ENCODE measurements around the gene RNF125. TPM values are rescaled to one million over a fixed set of nuclear protein-coding genes. Genes with fewer than 3 reads are reported as not detected.

Gene RNF125
- total and polyA plus RNA-seq, 12 donors, result 0.92 to 7.7 (median 2.8) TPM

- Histone ChIP-seq H3K27me3 (no peaks in the 10 kb centered on the region), H3K9me3 (no peaks in the 10 kb centered on the region), H3K4me3 (no peak overlapping the region), H3K4me1 (peaks cover 0 to 41% (median 22%) of the 10 kb centered on the region in 9 donors), H3K36me3 (peaks cover 0 to 33% (median 0%) of the 10 kb centered on the region in 9 donors), H3K27ac (peak overlapping the region in 7 of 10 donors; percentile 27 to 82 (median 48))
- DNase-seq, result peak; percentile 35 to 36
- TF ChIP-seq CTCF (IDR thresholded peaks at IDR 0.05), result no peak
- intact Hi-C loops (cut with DNase I), result loop anchor here in 1 of 10 donors (10.0 kb wide), 1 partner anchor 64 kb away; no protein-coding TSS in a partner anchor
- ATAC-seq, result peak; percentile 70 to 93 (median 88)
- 49 to 56% methylated on average over 4 of the region's 4 CpGs for WGBS, 2 donors
These were observed 30.0 kb downstream of the RNF125 start for GRCh38 chr18:32048507-32049091.

GRCh38 chr18:32049393-32050171 is 31.0 kb downstream of the RNF125 start:
- Histone ChIP-seq H3K36me3 (peaks cover 0 to 23% (median 0%) of the 10 kb centered on the region in 9 donors), H3K4me1 (peaks cover 0 to 31% (median 22%) of the 10 kb centered on the region in 9 donors), H3K27ac (peak overlapping the region in 8 of 10 donors; percentile 27 to 82 (median 46)), H3K4me3 (no peak overlapping the region), H3K9me3 (no peaks in the 10 kb centered on the region), H3K27me3 (no peaks in the 10 kb centered on the region)
- 81 to 87% methylated on average over 3 of the region's 3 CpGs for WGBS, 2 donors
- ATAC-seq (peak in 6 of 8 donors; percentile 59 to 75 (median 70)), DNase-seq (peak; percentile 27 to 42)
- intact Hi-C loops (cut with DNase I), result loop anchor here in 1 of 10 donors (10.0 kb wide), 1 partner anchor 65 kb away; no protein-coding TSS in a partner anchor
- TF ChIP-seq CTCF (IDR thresholded peaks at IDR 0.05), result no peak

- ATAC-seq, result no peak
- intact Hi-C loops (cut with DNase I), result loop anchor here in 1 of 10 donors (5.0 kb wide), 1 partner anchor 51 kb away; no protein-coding TSS in a partner anchor
- H3K4me3 ChIP-seq, result no peak overlapping the region
- no peak for DNase-seq
- H3K36me3 ChIP-seq, result peaks cover 0 to 11% (median 0%) of the 10 kb centered on the region in 9 donors
- no peak overlapping the region for H3K27ac ChIP-seq
- peaks cover 0 to 8% (median 0%) of the 10 kb centered on the region in 9 donors for H3K4me1 ChIP-seq
- TF ChIP-seq CTCF (IDR thresholded peaks at IDR 0.05), result no peak
- WGBS, 2 donors, result 73 to 80% methylated on average over 3 of the region's 3 CpGs
- H3K27me3 ChIP-seq, result no peaks in the 10 kb centered on the region
- H3K9me3 ChIP-seq, result no peaks in the 10 kb centered on the region
These were observed 38.2 kb downstream of the RNF125 start for GRCh38 chr18:32056613-32057358.

All from heart right ventricle (tissue), 16 donors.